Loucy (cell line): ENCODE data around the gene IRAK4.

ENCODE experiments used
- EZH2phosphoT487 ChIP-seq: fragments of 200-600 bp; IDR thresholded peaks from 2 replicates; pipeline ENCODE4 v1.6.1; 2018; ENCODE audit warnings: antibody characterized with exemption, mild to moderate bottlenecking, moderate library complexity, borderline replicate concordance
- TF ChIP-seq, protein P1 (sequence below): fragments of 200-600 bp; sonication (generic); conservative IDR thresholded peaks from 2 replicates; pipeline ENCODE4 v1.5.1; 2014; ENCODE audit warnings: mild to moderate bottlenecking, antibody characterized with exemption, low read length

DNA sequence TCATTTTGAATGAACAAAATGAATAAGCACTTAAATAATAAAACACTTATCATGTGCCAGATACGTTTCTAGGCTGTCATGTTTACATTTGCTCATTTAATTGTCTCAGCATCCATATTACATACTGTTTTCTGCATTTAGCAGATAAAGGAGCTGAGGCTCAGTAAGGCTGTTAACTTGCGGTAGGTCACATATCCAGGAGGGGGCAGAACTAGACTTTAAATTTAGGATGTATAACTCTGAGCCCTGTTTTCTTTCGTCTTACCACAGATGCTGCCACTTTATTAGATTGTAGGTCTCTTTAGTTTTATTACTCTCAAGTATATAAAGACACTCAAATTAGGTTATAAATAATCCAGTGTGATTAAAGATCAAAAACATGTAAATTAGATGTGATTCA is 17.7 kb downstream of the IRAK4 start:
- TF ChIP-seq, protein P1, sequence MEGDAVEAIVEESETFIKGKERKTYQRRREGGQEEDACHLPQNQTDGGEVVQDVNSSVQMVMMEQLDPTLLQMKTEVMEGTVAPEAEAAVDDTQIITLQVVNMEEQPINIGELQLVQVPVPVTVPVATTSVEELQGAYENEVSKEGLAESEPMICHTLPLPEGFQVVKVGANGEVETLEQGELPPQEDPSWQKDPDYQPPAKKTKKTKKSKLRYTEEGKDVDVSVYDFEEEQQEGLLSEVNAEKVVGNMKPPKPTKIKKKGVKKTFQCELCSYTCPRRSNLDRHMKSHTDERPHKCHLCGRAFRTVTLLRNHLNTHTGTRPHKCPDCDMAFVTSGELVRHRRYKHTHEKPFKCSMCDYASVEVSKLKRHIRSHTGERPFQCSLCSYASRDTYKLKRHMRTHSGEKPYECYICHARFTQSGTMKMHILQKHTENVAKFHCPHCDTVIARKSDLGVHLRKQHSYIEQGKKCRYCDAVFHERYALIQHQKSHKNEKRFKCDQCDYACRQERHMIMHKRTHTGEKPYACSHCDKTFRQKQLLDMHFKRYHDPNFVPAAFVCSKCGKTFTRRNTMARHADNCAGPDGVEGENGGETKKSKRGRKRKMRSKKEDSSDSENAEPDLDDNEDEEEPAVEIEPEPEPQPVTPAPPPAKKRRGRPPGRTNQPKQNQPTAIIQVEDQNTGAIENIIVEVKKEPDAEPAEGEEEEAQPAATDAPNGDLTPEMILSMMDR, result peak; percentile 77
- no peak for TF ChIP-seq EZH2phosphoT487
